GM19193 (cell line): ENCODE results near the gene PDE11A.

Experiments used
- POLR2A ChIP-seq: IDR thresholded peaks from 4 replicates; pipeline ENCODE4 v1.6.1; 2011; ENCODE audit not compliant: insufficient read depth, insufficient read length; ENCODE audit errors: extremely low read depth

The PDE11A gene

GRCh38 chr2:177691177-177691576 lies 381.4 kb downstream of the PDE11A start:
- TF ChIP-seq POLR2A, result no peak

- no peak for TF ChIP-seq POLR2A
Measured at GRCh38 chr2:177689623-177690022, 383.0 kb downstream of the PDE11A start.

- TF ChIP-seq POLR2A, result no peak
Measured at GRCh38 chr2:177688844-177689243, 383.7 kb downstream of the PDE11A start.

GRCh38 chr2:177683661-177684069 lies 388.9 kb downstream of the PDE11A start:
- TF ChIP-seq POLR2A, result no peak

- TF ChIP-seq POLR2A, result no peak
Measured at GRCh38 chr2:177682836-177683660, 389.5 kb downstream of the PDE11A start.

- TF ChIP-seq POLR2A, result no peak
Measured at GRCh38 chr2:177682006-177682405, 390.6 kb downstream of the PDE11A start.

- TF ChIP-seq POLR2A, result no peak
Measured at GRCh38 chr2:177680866-177681712, 391.5 kb downstream of the PDE11A start.

GRCh38 chr2:177679611-177680605 lies 392.7 kb downstream of the PDE11A start:
- no peak for TF ChIP-seq POLR2A

GRCh38 chr2:177678939-177679338 lies 393.6 kb downstream of the PDE11A start:
- no peak for TF ChIP-seq POLR2A

GRCh38 chr2:177676636-177677035 lies 395.9 kb downstream of the PDE11A start:
- TF ChIP-seq POLR2A, result no peak

GRCh38 chr2:177675825-177676224 lies 396.8 kb downstream of the PDE11A start:
- no peak for TF ChIP-seq POLR2A

- TF ChIP-seq POLR2A, result no peak
Measured at GRCh38 chr2:177675350-177675821, 397.2 kb downstream of the PDE11A start.

- TF ChIP-seq POLR2A, result no peak
Measured at GRCh38 chr2:177673602-177674595, 398.7 kb downstream of the PDE11A start.
